NCI-H226 (cell line): ENCODE measurements around the gene PDXK.

Source experiments
- DNase-seq: peaks from one replicate; pipeline ENCODE4 v3.0.0-alpha.2; 2015

PDXK gene

DNA sequence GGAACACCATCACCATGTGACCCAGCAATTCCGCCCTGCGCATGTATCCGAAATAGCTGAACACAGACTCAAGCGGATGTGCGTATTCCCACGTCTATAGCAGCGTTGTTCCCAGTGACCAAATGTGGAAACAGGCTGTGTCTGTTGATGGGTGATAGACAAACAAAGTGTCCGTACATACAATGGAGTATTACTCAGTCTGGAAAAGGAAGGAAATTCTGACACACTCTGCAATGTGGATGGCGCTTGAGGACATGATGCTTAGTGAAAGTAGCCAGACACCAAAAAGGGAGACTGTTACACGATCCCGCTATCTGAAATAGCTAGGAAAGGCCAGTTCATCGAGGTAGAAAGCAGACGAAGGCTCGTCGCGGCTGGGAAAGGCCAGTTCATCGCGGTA is 25.8 kb downstream of the PDXK start:
- DNase-seq: no peak

GRCh38 chr21:43745772-43746517 is 27.0 kb downstream of the PDXK start:
- no peak for DNase-seq

- DNase-seq: no peak
These were observed 29.7 kb downstream of the PDXK start for GRCh38 chr21:43748622-43749021.

DNA sequence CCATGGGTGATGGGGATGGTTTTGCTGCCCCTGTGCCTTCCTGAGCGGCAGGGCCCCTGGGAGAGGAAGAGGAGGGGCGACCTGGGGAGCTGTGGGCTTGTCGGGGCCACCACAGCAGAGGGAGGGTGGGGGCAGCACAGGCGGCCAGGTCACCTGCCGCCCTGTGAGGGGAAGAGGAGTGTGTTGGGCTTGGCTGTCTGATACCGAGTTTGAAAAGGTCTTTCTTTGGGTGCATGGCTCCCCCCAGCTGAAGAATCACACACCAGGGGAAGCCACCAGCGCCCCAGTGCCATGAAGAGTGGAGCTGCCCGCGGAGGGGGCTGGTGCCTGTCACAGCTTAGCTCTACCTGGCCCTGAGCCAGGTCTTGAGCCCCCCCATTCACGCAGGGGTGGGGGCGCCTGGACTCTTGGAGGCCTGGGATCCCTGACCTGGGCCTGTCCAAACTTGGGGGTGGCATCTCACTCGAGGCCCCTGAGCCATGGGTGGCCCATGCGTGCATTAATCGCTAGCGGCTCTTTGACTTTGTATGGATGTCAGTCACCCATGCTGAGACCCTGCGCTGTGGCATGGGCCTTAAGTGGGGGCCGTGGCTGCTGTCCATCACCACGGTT is 30.8 kb downstream of the PDXK start:
- DNase-seq: no peak

DNA sequence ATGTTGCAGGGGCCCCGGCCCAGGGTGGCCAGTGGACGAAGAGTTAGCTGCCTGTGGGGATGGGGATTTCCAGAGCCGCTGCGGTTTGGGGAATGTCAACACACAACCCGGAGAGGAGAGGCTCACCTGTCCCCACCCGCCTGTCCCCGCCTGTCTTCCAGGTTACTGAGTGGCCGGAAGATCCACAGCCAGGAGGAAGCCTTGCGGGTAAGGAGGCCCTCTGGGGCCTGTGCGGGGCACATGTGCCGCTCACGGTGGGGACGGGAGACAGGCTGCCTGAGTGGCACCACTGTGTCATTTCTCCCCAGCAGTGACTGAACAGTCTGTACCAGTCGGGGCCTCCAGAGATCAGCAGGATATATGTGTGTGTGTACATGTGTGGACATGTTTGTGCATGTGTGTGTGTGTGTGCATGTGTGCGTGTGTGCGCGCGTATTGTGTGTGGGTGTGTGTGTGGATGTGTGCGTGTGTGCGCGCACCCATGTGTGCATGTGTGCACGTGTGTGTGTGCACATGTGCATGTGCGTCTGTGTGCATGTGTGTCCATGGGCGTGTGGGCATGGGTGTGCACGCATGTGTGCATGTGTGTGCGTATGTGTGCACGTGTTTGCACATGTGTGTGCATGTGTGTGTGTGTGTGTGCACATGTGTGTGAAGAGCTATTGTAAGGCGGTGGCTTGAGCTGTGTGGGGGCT is 31.6 kb downstream of the PDXK start:
- no peak for DNase-seq

GRCh38 chr21:43751955-43752591 is 33.1 kb downstream of the PDXK start:
- no peak for DNase-seq

GRCh38 chr21:43752758-43753438 is 34.0 kb downstream of the PDXK start:
- no peak for DNase-seq

GRCh38 chr21:43753439-43753799 is 34.5 kb downstream of the PDXK start:
- no peak for DNase-seq

GRCh38 chr21:43754948-43755781 is 36.2 kb downstream of the PDXK start:
- no peak for DNase-seq

DNA sequence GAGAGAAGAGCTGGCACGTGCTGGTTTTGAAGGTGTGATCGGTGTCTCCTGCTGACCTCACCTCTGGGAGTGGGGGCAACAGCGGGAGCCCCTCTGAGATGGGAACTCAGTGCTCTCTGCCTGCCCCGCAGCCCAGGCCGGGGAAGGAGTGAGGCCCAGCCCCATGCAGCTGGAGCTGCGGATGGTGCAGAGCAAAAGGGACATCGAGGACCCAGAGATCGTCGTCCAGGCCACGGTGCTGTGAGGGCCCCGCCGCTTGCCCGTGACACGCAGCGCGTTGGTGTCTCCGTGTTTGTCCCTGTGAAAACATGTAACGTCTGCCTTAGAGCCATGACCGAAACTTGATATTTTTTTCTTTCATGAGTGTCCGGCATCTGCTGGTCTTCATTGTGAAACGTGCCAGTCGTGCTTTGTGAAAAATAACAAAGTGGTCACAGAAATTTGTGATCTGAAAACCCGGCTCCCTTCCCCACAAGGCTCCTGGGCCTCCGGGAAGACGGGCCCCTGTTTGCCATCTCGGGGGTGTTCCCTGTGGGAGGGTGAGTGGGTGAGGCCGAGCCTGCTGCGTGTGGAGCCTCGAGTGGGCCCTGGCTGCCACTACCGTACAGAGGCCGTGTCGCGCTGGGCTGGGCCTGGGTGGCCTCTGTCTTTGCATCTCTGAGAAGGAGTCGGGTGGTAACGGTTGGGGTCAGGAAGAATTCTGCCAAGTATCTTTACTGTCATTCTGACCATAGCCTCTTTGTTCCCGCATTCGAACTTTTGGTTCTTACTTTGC is 37.1 kb downstream of the PDXK start:
- no peak for DNase-seq

DNA sequence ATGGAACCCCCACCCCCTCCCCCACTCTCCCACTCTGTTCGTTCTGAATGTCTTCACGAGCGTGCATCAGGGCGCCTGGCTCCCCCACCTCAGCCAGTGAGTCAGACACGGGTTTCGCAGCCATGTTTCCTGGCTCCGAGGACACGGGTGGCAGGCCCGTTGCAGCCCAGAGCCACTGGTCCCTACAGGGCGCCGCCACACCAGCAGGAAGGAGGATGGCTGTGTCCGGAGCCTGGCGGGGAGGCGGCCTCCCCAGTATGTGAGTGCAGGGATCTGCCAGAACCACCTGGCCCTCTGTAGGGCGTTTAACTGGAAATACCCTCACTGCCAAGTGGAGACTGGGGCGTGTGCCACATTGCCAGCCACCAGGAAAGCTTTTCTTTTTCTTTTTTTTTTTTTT is 38.7 kb downstream of the PDXK start:
- DNase-seq: no peak

- DNase-seq: no peak
These were observed 39.2 kb downstream of the PDXK start for GRCh38 chr21:43758111-43758641.

- no peak for DNase-seq
These were observed 39.9 kb downstream of the PDXK start for GRCh38 chr21:43758811-43759210.

DNA sequence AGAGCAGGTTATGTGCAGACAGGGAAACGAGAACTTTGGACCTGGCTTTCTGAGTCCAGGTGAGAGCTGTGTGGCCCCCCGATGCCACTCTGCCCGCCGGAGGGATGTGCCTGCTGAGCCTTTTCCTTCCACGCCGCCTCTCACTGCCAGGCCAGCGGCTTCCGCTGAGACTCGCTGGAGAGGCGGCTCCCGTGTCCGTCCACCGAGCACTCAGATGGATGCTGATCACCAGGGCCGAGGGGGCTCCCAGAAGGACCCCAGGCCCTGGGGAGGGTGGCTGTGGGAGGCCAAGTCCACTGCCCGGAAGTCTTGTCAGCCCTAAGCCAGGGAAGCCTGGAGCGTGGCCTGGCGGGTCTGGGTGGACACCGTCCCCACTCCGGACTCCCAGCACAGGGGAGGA is 40.7 kb downstream of the PDXK start:
- DNase-seq: no peak

DNA sequence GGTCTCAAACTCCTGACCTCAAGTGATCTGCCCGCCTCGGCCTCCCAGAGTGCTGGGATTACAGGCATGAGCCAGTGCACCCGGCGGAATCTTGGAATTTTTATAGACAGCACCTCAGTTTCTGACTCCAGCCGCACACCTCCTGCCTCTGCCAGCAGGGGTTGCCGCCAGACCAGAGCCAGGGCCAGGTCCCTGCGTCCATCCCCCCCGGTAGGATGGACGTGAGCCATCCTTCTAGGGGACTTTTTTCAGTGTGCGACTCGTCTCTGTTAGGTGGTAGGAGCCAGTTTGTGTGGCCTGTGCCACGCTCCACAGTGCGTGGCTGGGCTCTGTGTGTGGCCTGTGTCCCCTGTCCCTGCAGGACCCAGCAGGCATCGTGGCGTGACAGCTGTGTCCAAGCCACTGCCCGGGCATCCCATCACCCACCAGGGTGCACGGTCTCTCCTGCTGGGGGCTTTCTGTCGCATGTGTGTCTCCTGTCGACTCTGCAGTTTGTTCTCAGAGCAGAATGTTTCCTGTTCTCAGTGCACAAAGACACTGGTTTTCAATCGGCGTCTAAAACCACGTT is 41.5 kb downstream of the PDXK start:
- DNase-seq: no peak

DNA sequence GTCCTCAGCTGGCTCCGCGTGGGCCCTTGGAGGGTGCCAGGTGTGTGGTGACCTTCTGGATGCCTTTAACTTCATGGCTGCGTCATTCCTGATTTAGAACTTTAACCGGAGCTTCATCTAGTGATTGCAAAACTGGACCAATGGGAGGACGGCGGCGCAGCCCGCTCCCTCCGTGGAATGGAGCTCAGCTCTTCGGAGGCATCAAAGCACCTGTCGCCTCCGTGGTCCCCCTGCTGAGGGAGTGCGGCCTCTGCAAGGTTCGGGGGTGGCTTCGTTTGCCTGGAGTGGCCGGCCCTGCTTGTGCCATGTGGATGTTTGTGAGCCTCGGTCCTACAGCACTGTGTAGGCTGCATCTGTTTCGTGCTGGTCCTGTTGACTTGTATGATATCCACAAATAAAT is 43.0 kb downstream of the PDXK start:
- no peak for DNase-seq

GRCh38 chr21:43762303-43763128 is 43.6 kb downstream of the PDXK start:
- DNase-seq: no peak

DNA sequence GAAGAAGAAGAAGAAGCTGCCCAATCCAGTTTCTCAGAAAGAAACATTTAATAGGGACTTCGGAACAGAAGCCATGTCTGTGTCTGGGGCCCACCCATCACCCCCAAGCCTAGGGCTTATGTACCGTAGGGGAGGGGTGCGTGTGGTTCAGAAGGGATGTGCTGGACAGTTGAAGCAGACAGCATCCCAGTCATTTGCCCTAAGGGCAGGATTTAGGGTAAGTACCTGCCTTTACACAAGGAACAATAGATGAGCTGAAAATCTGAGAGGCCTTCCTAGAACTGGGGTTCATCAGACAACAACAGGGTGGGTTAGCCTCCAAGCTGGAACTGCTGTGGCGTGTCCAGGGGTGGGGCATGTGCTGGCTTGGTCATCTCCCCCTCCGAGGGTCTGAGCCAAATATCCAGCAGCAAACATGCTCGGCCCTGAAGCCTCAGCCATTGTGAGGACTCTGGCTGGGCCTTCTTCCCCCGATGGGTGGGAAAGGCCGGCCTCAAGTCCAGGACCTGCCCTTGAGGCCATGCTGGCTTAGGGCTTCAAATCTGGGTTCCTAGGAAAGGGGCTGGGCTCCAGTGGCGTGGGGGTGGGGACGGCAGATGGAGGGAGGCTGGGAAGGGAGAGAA is 45.1 kb downstream of the PDXK start:
- no peak for DNase-seq
